Superior temporal gyrus (tissue), 1 donor: ENCODE measurements around the gene SHANK1.
"Not testable (repeated sequence)": the region's sequence is repeated elsewhere in the genome, so short reads cannot be mapped to it uniquely, and the experiment has no call there.

Experiments used
- DNase-seq: peaks from one replicate; pipeline ENCODE4 v3.0.0-alpha.2; 2016; ENCODE audit errors: extremely low spot score

Gene SHANK1

GRCh38 chr19:50719566-50719965, at the start of gene SHANK1:
TSS of gene SHANK1 (minus strand) at chr19:50719802. CDS start at chr19:50716919, 2,883 bp downstream.
- DNase-seq, result no peak

GRCh38 chr19:50768277-50768676, 48.7 kb upstream of the SHANK1 start:
- DNase-seq, result no peak

DNA sequence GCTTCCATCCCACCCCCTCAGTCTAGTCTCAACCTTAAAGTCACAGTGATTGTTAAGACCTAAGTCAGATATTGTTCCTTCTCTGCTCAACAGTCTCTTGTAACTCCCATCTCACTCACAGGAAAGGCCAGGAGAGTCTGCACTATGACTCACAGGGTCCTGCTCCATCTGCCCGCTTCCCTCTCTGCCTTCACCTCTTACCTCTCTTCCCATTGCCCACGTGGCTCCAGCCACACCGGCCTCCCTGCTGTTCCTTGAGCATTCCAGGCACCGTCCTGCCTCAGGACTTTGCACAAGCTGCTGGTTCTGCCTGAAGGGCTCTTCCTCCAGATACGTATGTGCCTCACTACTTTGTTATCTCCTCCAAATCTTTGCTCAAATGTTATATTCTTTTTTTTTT, 47.7 kb upstream of the SHANK1 start:
- not testable (repeated sequence) for DNase-seq

DNA sequence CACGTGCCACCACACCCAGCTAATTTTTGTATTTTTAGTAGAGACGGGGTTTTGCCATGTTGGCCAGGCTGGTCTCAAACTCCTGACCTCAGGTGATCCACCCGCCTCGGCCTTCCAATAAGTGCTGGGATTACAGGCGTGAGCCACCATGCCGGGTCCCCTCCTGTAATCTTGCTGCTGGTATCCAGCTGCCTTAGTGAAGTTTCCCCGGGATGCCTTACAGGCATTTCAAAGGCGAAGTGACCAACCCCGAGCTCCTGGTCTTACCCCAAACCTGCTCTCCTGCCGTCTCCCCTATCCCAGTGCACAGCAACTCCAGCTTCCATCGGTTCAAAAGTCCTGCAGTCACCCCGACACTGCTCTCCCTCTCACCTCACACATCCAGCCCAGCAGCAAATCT, 47.1 kb upstream of the SHANK1 start:
- not testable (repeated sequence) for DNase-seq

DNA sequence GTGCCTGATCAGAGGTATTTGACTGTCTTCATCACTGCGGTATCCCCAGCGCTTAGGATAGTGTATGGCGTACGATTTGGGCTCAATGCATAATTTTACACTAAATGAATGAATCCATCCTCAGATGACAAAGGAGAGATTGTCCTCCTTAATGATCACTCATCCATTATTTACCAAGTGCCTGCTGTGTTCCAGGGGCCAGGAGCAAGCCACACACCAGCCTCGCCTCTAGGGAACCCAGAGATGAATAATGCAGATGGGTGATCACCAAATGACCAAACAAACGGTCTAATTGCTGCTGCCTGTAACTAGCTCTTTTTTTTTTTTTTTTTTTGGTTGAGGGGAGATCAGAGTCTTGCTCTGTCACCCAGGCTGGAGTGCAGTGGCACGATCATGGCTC, 44.8 kb upstream of the SHANK1 start:
- no peak for DNase-seq

- not testable (repeated sequence) for DNase-seq
Observed at GRCh38 chr19:50763521-50763920, 43.9 kb upstream of the SHANK1 start.

- DNase-seq, result not testable (repeated sequence)
Observed at GRCh38 chr19:50761501-50761900, 41.9 kb upstream of the SHANK1 start.

DNA sequence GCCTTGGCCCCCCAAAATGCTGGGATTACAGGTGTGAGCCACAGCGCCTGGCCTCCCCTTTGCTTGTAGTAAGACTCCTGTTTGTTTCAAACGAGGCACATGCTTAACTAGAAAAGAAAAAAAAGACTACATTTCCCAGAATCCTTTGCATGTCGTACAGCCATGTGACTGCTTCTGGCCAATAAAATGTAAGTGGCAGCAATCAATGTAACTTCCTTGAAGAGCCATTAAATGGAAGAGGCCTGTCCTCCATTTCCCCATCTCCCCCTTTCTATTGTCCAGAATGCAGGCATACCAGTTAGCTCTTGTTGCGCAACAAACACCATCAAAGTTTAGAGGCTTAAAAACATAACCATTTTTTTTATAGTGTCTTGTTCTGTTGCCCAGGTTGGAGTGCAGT, 40.3 kb upstream of the SHANK1 start:
- no peak for DNase-seq

DNA sequence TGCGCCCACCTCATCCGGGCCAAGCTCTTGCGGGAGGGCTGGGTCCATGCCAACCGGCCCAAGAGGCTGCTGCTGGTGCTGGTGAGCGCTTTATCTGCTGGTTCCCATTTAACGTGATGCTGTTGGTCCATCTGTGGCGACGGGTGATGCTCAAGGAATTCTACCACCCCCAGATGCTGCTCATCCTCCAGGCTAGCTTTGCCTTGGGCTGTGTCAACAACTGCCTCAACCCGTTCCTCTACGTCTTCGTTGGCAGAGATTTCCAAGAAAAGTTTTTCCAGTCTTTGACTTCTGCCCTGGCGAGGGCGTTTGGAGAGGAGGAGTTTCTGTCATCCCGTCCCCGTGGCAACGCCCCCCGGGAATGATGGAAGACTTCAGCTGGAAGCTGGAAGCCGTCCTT, 39.5 kb upstream of the SHANK1 start:
- DNase-seq, result not testable (repeated sequence)

- DNase-seq, result not testable (repeated sequence)
Observed at GRCh38 chr19:50757624-50758023, 38.0 kb upstream of the SHANK1 start.

DNA sequence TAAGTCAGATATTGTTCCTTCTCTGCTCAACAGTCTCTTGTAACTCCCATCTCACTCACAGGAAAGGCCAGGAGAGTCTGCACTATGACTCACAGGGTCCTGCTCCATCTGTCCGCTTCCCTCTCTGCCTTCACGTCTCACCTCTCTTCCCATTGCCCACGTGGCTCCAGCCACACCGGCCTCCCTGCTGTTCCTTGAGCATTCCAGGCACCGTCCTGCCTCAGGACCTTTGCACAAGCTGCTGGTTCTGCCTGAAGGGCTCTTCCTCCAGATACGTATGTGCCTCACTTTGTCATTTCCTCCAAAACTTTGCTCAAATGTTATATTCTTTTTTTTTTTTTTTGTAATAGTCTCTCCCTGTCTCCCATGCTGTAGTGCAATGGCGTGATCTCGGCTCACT, 36.6 kb upstream of the SHANK1 start:
- DNase-seq, result not testable (repeated sequence)

GRCh38 chr19:50753879-50754278, 34.3 kb upstream of the SHANK1 start:
- DNase-seq, result no peak

- DNase-seq, result no peak
Observed at GRCh38 chr19:50750010-50750409, 30.4 kb upstream of the SHANK1 start.

DNA sequence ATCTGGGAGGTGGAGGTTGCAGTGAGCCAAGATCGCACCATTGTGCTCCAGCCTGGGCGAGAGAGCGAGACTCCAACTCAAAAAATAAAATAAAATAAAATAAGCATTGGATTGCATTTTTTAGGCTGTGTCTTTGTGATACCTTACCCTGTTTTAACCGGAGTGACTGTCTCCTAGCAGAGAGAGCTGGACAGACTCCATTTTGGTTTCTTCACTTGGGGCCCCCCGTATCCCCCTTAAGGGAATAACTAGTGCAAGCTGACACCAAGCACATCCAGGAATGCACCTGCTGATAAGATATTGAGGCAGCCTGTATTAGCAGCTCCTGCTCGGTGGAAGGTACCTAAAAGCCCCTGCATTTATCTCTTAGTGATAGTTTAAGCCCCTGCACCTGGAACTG, 29.9 kb upstream of the SHANK1 start:
- no peak for DNase-seq

GRCh38 chr19:50747141-50747540, 27.5 kb upstream of the SHANK1 start:
- not testable (repeated sequence) for DNase-seq

DNA sequence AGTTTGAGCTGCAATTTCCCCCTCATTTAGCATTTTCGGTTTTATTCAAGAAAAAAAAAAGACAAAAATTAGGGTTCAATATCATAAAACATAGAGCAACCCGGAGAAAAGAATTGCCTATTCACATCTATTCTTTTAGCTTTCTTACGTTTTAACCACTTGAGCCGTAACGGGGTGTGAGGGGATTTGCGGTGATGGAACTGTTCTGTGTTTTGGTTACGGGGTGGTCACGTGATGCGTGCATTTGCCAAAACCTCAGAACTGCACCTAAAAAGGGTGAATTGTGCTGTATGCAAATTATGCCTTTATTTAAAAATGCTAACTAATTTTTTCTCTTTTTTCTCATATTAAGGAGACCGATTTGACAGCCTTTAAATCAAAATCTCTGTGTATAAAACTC, 25.6 kb upstream of the SHANK1 start:
- DNase-seq, result no peak

- DNase-seq, result no peak
Observed at GRCh38 chr19:50743537-50743936, 23.9 kb upstream of the SHANK1 start.

GRCh38 chr19:50741179-50741933, 21.8 kb upstream of the SHANK1 start:
- DNase-seq, result no peak

- DNase-seq, result no peak
Observed at GRCh38 chr19:50739914-50740426, 20.4 kb upstream of the SHANK1 start.

DNA sequence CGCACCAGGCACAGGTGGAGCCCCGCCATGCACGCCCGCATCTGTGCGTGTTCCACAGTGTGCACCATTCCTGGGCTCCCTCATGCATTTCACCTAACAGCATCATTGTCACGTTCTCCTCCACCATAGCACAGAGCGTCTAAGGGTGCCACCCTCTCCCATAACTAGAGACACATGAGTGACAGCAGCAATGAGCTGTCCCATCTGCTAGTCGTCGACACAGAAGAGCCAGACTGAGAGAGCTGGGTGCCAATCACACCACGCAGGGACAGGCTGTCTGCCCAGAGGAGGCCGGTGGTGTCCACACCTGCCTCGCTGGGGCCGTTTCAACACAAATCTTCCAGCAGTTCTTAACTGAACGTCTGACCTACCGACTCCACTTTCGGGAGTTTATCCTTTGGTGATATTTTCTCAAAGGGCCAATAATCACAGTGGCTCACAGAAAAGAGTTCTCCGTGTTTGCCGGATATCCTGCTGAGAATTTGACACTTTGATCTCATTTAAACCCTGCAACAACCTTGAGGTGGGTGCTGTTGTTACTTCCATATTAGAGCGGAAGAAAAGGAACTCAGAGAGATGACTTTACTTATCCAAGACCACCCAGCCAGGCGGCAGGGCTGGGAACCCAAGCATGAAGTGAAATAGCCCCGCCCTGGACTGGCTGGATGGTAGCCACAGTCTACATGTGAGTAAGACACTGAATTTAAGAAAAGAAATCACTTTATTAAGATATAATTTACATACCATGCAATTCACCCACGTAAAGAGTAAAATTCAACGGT, 19.7 kb upstream of the SHANK1 start:
- no peak for DNase-seq

- no peak for DNase-seq
Observed at GRCh38 chr19:50736338-50736737, 16.7 kb upstream of the SHANK1 start.

DNA sequence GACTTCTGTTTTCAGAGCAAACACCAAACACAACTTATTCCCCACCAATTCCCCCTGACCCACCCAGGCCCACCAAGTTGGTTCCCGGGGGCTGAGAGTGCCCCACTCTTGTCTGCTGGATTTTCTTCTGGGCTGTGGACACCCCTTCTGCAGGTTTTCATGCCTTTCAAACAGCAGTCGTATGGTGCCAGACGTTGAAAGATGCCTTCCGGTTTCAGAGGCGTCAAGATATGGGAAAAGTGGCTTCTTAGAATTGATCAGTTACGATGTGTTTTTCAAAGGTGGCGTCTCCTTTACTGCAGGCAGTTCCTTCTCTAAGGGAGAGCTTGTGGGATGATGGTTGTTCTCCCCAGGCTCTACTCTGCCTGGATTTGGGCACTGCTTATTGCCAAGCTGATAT, 16.3 kb upstream of the SHANK1 start:
- DNase-seq, result no peak

- DNase-seq, result no peak
Observed at GRCh38 chr19:50729894-50730293, 10.3 kb upstream of the SHANK1 start.
